Stimulated activated CD4-positive, alpha-beta T cell treated with anti-CD3 and anti-CD28 coated beads, Interleukin-1b, Interleukin-23, amount 100 ng/mL, for 1 hour (primary cell): ENCODE data around the gene SSX2IP.

Experiments used
- DNase-seq, 2 donors: peaks; one replicate each; pipeline ENCODE4 v3.0.0-alpha.2; 2020; ENCODE audit warnings: low read depth in 2 of 2

Gene SSX2IP

DNA sequence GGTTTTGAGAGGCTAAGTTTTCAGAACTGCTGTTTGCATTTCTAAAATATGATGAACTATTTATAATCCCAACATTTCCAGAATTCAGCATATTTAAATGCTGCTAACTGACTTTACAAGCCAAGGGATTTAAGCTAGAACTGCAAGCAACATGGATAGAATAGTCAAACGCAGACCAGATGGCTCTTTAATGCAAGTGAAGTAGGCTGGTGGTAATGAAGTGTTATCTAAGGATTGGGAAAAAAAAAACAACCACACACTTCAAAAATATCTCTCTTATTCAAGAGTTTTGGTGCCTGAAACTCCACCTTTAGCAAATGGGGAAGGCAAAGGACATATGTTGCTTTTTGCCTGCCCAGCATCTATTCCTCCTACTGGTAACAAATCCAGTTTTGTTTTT lies 20.9 kb upstream of the SSX2IP start:
- DNase-seq: no peak

DNA sequence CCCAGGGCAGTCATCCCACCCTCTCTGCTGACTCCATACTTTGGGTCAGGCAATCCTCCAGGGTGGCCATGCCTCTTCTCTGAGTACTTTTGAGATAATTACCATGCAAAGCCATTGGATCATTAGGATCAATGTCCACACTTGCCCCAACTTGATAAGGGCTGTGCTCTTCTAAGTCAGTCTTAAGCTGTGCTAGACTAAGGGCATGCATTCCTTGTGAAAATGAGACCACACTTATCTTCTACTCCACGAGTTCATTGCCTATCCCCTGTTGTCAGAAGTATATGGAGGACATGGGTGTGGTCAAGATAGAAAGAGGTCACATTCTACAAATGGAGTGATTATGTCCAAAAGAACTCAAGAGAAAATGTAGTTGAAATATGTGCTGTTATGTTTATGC lies 18.9 kb upstream of the SSX2IP start:
- DNase-seq: no peak

DNA sequence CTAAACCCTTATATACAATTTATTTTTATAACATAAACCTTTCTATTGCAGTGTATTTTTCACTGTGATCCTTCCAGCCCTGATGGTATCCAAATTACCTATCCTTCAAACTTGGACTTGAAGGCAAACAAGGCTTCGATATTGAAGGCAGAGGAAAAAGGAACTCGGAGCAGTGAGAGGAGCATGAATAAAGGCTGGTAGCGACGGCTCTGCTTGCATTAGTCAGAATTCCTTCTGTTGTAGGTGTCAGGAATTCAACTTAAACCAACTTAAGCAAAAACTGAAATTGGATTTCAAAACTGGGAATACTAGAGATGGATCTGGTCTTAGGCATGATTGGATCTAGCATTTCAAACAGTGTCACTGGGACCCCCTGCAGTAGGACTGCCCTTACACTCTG lies 17.8 kb upstream of the SSX2IP start:
- DNase-seq: no peak

DNA sequence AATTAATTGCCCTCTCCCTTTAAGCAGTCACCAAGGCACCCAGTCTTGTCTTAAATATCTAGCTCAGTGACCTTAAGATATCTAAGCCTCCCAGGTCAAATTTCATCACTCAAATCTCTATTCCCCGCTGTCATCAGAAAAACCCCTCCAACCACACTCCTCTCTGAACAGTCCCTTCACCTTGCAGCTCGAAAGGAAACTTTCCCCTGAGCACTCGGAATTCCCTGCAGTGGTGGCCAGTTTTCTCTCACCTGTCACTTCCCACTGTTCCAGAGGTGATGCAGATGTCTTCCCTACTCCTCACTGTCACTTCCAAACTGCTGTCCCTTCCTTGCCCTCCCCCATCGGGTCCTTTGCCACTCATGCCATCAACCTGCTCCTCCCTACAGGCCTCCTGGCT lies 15.3 kb upstream of the SSX2IP start:
- DNase-seq: no peak

DNA sequence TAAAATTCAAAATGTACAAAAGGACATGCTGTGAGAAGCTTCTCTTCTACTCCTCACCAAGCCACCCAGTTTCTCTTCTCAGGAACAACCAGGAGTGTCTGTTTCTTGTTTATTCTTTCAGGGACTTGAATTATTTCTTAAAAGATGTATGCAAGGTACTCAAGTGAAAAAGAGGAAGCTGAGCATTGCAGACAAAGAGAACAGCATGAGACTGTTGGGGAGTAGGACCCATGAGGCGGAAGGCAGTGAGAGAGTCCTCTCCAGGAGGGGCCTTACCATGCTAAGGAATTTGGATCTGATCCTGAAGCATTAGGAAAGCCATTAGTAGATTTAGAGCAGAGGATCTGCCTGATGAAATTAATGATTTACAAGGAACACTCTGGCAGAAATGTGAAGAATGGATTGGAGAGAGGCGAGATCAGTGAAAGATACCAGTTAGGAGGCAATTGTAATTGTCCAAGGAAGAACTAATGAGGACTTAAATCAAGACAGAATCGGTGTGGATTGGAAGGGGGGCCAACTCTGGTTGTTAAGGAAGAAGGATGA lies 14.7 kb upstream of the SSX2IP start:
- no peak for DNase-seq

DNA sequence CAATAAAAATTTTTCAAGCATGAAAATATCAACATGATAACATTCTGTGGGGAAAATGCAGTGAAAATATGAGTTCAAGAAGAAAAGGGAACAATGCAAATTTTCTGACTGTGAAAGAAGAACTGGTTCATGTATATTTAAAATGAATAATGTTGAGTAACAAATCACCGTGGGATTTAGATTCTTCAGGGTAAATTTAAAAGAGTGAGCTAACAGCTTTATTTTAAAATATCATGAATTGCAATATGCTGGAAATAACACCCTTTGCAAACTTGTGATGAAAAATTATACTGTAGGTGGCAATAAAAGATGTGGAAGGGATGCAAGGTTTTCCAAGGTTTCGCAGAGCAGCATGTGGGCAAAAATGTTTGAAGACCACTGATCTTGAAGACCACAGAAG lies 13.2 kb upstream of the SSX2IP start:
- DNase-seq: no peak

DNA sequence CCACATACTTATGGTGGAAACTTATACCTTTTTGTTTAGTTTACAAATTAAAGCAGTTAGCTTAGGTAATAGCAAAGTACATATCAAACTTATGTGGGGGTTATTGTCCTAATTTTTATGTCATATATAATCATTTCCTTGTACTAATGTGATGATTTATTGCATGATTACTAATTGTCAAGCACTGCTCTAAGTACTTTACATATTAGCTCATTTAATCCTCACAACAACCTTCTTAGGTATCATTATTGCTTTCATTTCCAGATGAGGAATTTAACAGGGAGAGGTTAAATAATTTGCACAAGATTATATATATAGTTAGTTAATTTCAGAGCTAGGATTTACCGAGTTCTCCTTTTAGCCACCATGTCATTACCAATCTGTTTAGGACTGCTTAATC lies 11.9 kb upstream of the SSX2IP start:
- DNase-seq: no peak

DNA sequence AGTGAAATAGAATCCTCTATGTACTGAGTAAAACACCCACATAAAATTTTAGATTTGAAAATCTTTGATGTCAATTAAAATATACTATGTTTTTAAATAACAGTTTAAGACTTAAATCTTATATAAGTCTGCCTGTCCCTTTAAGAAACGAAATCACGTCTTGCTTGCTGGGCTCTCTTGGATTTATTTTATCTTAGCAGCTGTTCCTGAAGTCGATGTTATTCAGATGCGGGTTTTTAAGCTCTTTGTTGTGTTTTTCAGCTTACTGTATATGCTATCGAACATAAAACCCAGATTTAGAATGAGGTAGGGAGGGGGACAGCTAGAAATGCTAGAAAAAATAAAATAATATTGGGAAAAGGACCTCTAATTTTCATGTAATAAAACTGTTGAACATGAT lies 11.1 kb upstream of the SSX2IP start:
- no peak for DNase-seq

DNA sequence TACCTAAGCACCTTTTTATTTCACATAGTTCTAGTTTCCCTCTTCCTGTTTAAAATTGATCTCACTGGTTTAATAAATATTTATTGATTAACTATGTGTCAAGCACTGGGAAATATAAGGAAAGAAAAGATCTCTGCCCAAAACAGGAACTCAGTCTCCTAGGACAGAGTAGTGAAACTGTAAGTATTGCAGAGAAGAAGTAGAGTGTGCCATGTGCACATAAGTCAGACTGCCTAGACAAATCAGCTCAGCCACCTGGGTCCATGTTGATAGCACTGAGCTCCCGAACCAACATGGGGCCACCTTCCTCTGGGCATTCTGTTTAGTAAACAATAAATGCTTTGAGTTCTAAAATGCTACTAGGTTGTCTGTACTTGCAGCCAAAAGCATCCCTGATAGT lies 9.8 kb upstream of the SSX2IP start:
- no peak for DNase-seq

DNA sequence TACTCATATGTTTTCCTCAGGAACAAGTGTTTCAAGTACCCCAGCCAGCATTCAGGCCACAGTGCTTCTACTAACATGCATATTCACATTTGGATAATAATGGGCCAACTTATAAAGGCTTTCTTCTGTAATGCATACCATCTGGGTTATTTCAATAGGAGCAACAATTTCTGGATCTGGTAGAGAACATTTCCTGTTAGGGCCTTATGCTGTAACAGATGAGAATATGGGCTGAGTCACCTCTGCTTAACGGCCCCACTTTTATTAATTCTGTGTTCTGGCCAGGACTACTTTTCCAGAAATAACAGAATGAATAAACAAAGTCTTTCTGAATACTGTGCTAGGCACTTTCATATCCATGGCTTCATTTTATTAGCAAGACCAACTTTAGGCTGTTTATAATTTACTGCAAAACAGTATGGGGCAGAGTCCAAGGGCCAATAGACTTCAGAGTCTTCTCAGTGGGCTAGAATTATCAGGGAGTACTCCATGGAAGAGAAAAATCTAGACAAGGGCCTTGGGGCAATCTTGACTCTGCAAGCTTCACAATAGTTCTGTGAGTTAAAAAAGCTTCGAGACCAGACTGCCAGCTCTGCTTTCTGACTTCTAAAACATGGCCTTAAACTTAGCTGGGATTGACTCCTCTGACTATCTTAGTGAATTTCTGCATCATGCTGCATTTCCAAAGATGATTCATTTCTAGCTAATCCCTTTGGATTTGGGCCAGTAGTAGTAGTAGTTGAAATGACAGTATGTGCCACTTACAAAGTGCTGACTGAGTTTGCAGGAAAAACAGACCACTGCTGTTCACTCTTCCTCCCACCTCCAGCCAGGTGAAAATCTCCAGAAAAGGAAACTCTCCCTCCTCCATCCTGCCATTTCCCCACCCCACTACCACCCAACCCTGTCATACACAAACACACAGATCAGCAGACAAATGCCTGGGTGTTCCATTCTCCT lies 8.2 kb upstream of the SSX2IP start:
- no peak for DNase-seq

DNA sequence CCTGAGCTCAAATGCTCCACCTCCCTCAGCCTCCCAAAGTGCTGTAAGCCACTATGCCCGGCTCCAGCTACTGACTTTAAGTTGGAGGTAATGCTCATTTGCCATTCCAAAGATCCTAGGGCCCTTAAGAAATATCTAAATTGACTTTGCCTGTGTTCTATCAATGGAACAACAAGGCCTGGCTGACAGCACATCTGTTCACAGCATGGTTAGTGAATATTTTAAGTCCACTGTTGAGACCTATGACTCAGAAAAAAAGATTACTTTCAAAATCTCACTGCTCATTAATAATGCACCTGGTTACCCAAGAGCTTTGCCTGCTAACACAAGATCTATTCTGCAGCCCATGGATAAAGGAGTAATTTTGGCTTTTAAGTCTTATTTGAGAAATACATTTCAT lies 3.5 kb upstream of the SSX2IP start:
- no peak for DNase-seq

DNA sequence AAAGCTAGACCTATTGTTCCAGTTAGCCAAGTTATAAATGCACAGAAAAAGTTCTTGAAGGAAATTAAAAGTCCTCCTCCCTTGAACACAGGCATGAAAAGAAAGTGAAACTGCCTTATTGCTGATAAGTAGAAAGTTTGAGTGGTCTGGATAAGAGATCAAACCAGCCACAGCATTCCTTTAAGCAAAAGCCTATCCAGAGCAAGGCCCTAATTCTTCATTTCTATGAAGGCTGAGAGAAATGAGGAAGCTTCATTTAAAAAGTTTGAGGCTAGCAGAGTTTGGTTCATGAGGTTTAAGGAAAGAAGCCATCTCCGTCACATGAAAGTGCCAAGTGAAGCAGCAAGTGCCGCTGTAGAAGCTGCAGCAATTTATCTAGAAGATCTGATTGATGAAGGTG lies 2.7 kb upstream of the SSX2IP start:
- DNase-seq: no peak

DNA sequence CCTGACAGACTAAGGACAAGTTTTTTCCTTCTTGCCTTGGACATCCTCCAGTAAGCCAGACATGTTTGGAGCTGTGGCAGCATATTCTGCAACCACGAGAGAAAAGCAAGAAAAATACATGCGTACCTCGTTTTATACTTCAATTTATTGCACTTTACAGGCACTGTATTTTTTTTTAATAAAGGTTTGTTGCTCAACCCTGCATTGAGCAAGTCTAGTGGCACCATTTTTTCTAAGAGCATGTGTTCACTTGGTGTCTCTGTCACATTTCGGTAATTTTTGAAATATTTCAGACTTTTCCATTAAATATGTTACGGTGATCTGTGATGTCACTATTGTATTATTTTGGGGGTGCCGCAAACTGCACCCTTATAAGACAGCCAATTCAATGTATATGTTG lies 2.1 kb upstream of the SSX2IP start:
- DNase-seq: no peak

DNA sequence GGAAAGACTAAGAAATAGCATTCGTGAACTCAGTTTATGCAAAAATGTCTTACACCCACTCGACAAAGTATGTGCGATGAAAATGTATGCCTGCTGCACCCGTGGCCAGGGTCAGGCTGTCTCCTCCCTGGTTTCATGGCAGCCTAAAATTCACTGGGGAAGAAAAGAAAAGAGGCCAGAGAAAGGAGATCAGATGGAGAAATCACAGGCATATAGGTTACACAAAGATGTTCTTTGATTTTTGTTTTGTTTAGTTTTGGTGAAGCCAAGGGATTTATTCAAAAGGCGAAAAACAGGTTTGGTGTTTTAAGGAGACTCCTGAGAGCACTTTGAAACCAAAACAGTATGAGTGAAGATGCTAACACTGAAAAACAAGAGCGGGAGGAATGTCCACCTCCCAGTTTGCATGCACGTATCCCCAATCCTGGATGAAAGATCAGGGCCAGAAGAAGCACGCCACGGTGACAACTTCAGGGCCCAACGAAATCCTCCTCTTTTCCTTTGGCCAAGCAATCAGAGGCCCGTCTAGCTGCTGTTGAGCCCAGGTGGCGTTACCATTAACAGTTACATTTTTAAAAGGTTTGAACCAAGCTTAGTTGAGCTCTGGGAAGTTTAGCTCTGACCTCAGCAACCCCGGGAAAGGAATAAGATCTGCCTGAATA lies 992 bp upstream of the SSX2IP start:
- DNase-seq: no peak

DNA sequence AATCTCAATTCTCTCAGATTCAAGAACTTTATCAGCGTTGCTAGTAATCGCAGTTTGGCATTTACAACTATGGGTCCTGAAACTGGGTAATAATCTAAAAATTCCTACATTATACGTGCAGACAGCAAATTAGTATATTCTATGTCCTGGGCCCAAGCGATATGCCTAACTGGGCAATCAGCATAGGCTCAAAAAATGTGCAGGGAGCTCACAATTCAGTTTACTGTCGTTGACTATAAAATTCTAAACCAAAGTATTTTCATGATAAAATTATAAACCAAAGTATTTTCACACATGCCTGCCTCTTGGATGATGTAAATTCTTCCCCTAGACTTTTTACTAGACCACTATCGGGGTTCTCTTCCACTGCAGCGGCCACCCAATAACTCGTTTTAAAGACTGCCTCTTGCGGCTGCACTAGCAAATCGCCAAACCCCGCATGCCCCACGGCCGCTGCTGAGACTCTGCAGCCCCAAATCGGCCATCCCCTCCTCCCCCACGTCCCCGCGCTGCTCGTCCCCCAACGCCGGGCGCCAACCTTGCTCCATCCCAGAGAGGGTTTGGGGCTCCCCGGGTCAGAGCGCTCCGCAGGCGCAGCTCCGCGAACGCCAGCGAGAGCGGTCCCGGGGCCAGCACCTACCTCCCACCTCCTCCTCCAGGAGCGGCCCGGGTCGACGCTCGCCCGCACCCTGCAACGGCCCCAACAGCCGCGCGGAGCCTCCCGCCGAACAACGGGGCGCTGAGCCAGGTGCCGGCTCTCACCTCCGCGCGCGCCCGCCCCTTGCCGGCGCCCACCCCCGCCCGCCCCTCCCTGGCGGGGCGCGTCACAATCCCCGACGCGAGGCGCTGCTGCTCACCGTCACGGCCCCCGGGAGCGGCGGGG lies 506 bp downstream of the SSX2IP start:
- no peak for DNase-seq

DNA sequence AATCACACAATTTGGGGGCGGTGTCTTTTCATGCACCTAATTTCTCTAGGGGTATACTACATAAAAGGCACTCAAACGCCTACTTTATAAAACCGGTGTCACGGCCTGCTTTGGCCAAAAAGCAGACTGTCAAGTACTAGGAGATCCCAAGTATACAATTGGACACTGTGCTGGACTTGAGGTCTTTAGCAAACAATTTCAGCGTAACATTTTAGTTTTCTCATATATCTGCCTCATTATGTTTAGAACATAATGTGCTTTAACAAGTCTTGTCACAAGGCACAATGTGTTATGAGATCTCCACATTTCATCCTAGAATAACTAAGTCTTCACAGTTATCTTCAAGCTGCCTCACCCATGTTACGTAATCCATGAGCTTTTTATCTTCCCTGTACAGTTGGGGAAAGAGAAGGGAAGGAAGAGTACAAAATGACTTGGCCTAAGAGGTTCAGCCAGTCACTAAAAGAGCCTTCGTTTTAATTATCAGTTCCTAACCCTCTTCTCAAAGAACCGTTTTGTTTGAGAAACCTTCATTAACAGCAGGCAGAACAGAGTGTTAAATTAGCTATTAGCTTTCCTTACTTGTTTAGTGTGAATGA lies 1.7 kb downstream of the SSX2IP start:
- DNase-seq: no peak

DNA sequence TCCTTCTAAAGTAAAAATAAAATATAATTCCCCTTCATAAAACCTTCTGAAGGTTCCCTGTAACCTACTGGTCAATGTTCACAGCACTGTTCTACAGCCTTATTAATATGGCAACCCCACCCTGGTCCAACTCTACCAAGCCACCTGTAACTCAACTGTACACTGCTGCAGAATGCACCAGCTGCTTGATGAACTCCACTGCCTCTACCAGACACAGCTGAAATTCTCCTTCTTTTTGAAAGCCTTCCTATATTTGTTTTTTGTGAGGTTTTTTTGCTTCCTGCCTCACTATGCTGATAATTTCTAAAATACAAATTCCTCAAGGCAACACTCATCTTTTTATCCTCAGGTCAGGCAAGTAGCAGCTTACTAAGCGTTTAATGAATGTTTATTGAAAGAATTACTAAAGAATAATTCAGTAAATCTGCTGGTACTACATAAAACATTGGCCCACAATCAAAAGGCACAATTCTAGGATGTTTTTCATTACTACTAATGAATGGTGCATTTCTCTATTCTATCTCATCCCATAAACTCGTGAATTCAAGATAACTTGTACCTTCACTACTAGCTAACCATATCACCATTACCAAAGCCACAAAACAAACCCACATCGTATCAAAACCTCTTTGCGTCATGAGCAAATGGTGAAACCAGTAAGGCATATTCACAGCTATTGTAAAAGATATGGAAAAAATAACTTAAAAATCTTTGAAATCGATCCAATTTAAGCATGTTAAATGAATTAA lies 2.4 kb downstream of the SSX2IP start:
- no peak for DNase-seq

DNA sequence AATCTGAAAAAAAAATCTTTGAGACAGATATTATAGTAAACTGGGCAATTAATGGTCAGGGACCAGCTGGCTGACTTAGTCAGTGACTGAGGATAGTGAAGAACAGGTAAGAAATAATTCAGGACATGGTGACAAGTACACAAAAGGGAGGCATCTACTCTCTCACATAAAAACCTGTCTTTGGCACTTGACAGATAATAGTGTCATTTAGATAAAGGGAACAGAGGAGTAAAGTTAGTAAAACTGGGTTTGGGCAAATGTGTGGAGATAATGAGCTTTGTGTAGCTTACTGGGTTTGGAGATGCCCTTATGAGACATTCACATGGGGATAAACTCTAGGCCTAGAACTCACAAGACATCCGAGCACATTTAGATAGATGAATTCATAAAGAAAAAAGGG lies 4.0 kb downstream of the SSX2IP start:
- no peak for DNase-seq

DNA sequence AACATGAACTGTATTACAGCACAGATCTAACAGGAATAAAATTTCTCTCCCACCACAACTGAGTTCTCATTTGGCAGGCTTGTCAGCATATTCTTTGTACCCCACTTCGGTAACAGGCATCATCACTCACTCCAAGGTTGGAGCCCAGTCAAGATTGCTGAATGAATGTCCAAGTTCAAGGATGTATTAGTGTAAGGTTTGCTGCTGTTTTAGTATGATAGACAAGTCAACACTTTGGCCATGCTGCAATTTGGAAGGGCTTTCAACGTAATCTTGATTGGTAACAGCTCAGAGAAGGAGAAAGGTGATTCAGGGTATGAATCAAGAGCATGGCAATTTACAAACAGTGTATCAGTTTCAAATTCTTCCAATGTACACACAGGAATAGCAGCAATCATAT lies 6.8 kb downstream of the SSX2IP start:
- no peak for DNase-seq

DNA sequence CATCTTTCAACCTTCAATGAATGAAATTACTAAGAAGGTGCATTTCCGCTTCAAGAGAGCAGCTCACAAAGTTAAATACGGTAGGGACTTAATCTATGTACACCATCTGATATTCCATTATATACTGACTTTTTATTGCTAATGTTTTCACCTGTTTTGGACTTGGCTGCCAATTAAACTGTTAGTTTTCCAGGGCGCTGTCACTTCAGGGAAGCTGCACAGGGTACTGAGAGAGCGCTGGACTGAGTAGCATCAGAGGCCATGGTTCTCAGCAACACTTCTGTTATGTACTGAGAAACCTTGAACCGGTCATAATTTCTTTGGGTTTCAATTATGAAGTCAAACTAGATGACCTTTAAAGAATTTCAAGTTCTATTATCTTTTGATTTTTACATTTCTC lies 8.2 kb downstream of the SSX2IP start:
- no peak for DNase-seq
